ENCODE data around the gene FAM83G.

GRCh38 chr17:19000531-19001325 lies 3.8 kb downstream of the FAM83G start:
- TF ChIP-seq CTCF (conservative IDR thresholded peaks at IDR 0.05 in 1 of 2, IDR thresholded peaks at IDR 0.05 in 1 of 2; ENCODE audit: extremely low read depth in 1 of 2, insufficient read depth in 1 of 2, low read depth in 1 of 2, low read length in 2 of 2) (no peak), EZH2 (IDR thresholded peaks at IDR 0.05; ENCODE audit: borderline replicate concordance, low read length) (no peak)

Data from mammary epithelial cell (primary cell).